Ectodermal cell (in vitro differentiated cells): Measurements from ENCODE around the gene KIF16B.

Source experiments
- H3K27ac ChIP-seq: 2 replicates; pipeline ENCODE4 v1.7.0; 2013; ENCODE audit warnings: mild to moderate bottlenecking, low read depth, low read length; ENCODE audit not compliant: insufficient read depth, poor library complexity, severe bottlenecking
- H3K27me3 ChIP-seq: 2 replicates; pipeline ENCODE4 v1.7.0; 2013; ENCODE audit warnings: mild to moderate bottlenecking, low read length; ENCODE audit not compliant: insufficient read depth, control insufficient read depth, poor library complexity, severe bottlenecking
- H3K36me3 ChIP-seq: one replicate; pipeline ENCODE4 v1.7.0; 2013; ENCODE audit warnings: low read length; ENCODE audit not compliant: control insufficient read depth, insufficient read depth
- H3K4me1 ChIP-seq: one replicate; pipeline ENCODE4 v1.7.0; 2013; ENCODE audit warnings: low read length; ENCODE audit not compliant: control insufficient read depth, insufficient read depth
- H3K4me3 ChIP-seq: 2 replicates; pipeline ENCODE4 v1.7.0; 2013; ENCODE audit warnings: low read depth, low read length, control low read depth; ENCODE audit not compliant: insufficient read depth
- H3K9me3 ChIP-seq: 2 replicates; pipeline ENCODE4 v1.7.0; 2013; ENCODE audit warnings: mild to moderate bottlenecking, low read length, moderate library complexity; ENCODE audit not compliant: control insufficient read depth
- WGBS, 2 experiments: methylation state at CpG; one replicate each; pipeline ENCODE4 v1.1.7; 2013; ENCODE audit warnings: missing lambda C conversion rate in 2 of 2; 5-methylcytosine and 5-hydroxymethylcytosine counted together

KIF16B gene

GRCh38 chr20:16321291-16321690 lies 252.0 kb downstream of the KIF16B start:
- WGBS, 2 experiments, result 100% methylated on average over 2 of the region's 2 CpGs; no CpG with 5 or more reads in 1 of the 2 experiments
- Histone ChIP-seq H3K27me3 (no peaks in the 10 kb centered on the region), H3K4me3 (no peak overlapping the region), H3K9me3 (no peaks in the 10 kb centered on the region), H3K4me1 (peaks cover 5% of the 10 kb centered on the region), H3K36me3 (no peaks in the 10 kb centered on the region), H3K27ac (no peak overlapping the region)

- H3K27me3 ChIP-seq, result no peaks in the 10 kb centered on the region
- peaks cover 5% of the 10 kb centered on the region for H3K4me1 ChIP-seq
- WGBS, 2 experiments, result 87 to 90% methylated on average over 11 to 14 of the region's 14 CpGs
- H3K9me3 ChIP-seq, result no peaks in the 10 kb centered on the region
- no peak overlapping the region for H3K4me3 ChIP-seq
- H3K36me3 ChIP-seq, result no peaks in the 10 kb centered on the region
- H3K27ac ChIP-seq, result no peak overlapping the region
Observed at GRCh38 chr20:16317445-16318362, 255.5 kb downstream of the KIF16B start.

- Histone ChIP-seq H3K36me3 (no peaks in the 10 kb centered on the region), H3K27me3 (no peaks in the 10 kb centered on the region), H3K4me1 (peaks cover 5% of the 10 kb centered on the region), H3K27ac (no peak overlapping the region), H3K4me3 (no peak overlapping the region), H3K9me3 (no peaks in the 10 kb centered on the region)
- WGBS, 2 experiments, result 91 to 100% methylated on average over 1 to 3 of the region's 3 CpGs
Observed at GRCh38 chr20:16316513-16316912, 256.7 kb downstream of the KIF16B start.

GRCh38 chr20:16314748-16315159 lies 258.5 kb downstream of the KIF16B start:
- H3K27ac ChIP-seq, result no peak overlapping the region
- no peak overlapping the region for H3K4me3 ChIP-seq
- no peaks in the 10 kb centered on the region for H3K27me3 ChIP-seq
- H3K4me1 ChIP-seq, result no peaks in the 10 kb centered on the region
- WGBS, 2 experiments, result 87 to 95% methylated on average over 8 of the region's 8 CpGs
- no peaks in the 10 kb centered on the region for H3K36me3 ChIP-seq
- no peaks in the 10 kb centered on the region for H3K9me3 ChIP-seq

GRCh38 chr20:16314320-16314719 lies 258.9 kb downstream of the KIF16B start:
- Histone ChIP-seq H3K27ac (no peak overlapping the region), H3K27me3 (no peaks in the 10 kb centered on the region), H3K9me3 (no peaks in the 10 kb centered on the region), H3K4me1 (no peaks in the 10 kb centered on the region), H3K36me3 (no peaks in the 10 kb centered on the region), H3K4me3 (no peak overlapping the region)
- 95 to 100% methylated on average over 3 of the region's 3 CpGs for WGBS, 2 experiments

- 98% methylated on average over 4 of the region's 4 CpGs for WGBS, 2 experiments
- Histone ChIP-seq H3K27me3 (no peaks in the 10 kb centered on the region), H3K36me3 (no peaks in the 10 kb centered on the region), H3K4me3 (no peak overlapping the region), H3K4me1 (no peaks in the 10 kb centered on the region), H3K27ac (no peak overlapping the region), H3K9me3 (no peaks in the 10 kb centered on the region)
Observed at GRCh38 chr20:16313917-16314316, 259.3 kb downstream of the KIF16B start.

GRCh38 chr20:16312998-16313397 lies 260.2 kb downstream of the KIF16B start:
- H3K27me3 ChIP-seq, result no peaks in the 10 kb centered on the region
- H3K36me3 ChIP-seq, result no peaks in the 10 kb centered on the region
- no peaks in the 10 kb centered on the region for H3K9me3 ChIP-seq
- H3K4me1 ChIP-seq, result no peaks in the 10 kb centered on the region
- H3K27ac ChIP-seq, result no peak overlapping the region
- no peak overlapping the region for H3K4me3 ChIP-seq

- 91 to 100% methylated on average over 1 of the region's 1 CpG for WGBS, 2 experiments
- no peaks in the 10 kb centered on the region for H3K9me3 ChIP-seq
- H3K4me3 ChIP-seq, result no peak overlapping the region
- H3K4me1 ChIP-seq, result no peaks in the 10 kb centered on the region
- H3K27ac ChIP-seq, result no peak overlapping the region
- no peaks in the 10 kb centered on the region for H3K27me3 ChIP-seq
- no peaks in the 10 kb centered on the region for H3K36me3 ChIP-seq
Observed at GRCh38 chr20:16311756-16312155, 261.5 kb downstream of the KIF16B start.

- no peaks in the 10 kb centered on the region for H3K27me3 ChIP-seq
- WGBS, 2 experiments, result 92 to 94% methylated on average over 2 of the region's 2 CpGs
- no peaks in the 10 kb centered on the region for H3K9me3 ChIP-seq
- H3K27ac ChIP-seq, result no peak overlapping the region
- H3K36me3 ChIP-seq, result no peaks in the 10 kb centered on the region
- H3K4me3 ChIP-seq, result no peak overlapping the region
- H3K4me1 ChIP-seq, result no peaks in the 10 kb centered on the region
Observed at GRCh38 chr20:16308754-16309153, 264.5 kb downstream of the KIF16B start.

GRCh38 chr20:16302818-16303217 lies 270.4 kb downstream of the KIF16B start:
- no peak overlapping the region for H3K4me3 ChIP-seq
- H3K36me3 ChIP-seq, result no peaks in the 10 kb centered on the region
- no peak overlapping the region for H3K27ac ChIP-seq
- no peaks in the 10 kb centered on the region for H3K4me1 ChIP-seq
- no peaks in the 10 kb centered on the region for H3K27me3 ChIP-seq
- WGBS, 2 experiments, result no CpG with 5 or more reads among the region's 1 CpG
- H3K9me3 ChIP-seq, result no peaks in the 10 kb centered on the region
